H9 (cell line): ENCODE measurements around the gene CHN2. TPM values are rescaled to one million over a fixed set of nuclear protein-coding genes. Genes with fewer than 3 reads are reported as not detected.

Experiments
- DNase-seq: peaks from one replicate; pipeline ENCODE4 v3.0.0-alpha.2; 2017
- H2AFZ ChIP-seq: one replicate; pipeline ENCODE4 v1.6.1; 2013; ENCODE audit warnings: mild to moderate bottlenecking, low read length, control low read depth, moderate library complexity
- H2AK5ac ChIP-seq: 2 replicates; pipeline ENCODE4 v1.6.1; 2013; ENCODE audit warnings: low read length, control low read depth, mixed read lengths; ENCODE audit not compliant: insufficient read length
- H2BK120ac ChIP-seq: one replicate; pipeline ENCODE4 v1.6.1; 2013; ENCODE audit warnings: low read depth, mild to moderate bottlenecking, low read length, control low read depth, inconsistent platforms; ENCODE audit not compliant: poor library complexity, severe bottlenecking
- H2BK12ac ChIP-seq: 2 replicates; pipeline ENCODE4 v1.6.1; 2013; ENCODE audit warnings: low read length, control low read depth, mixed read lengths, low read depth; ENCODE audit not compliant: insufficient read length
- H2BK15ac ChIP-seq: 2 replicates; pipeline ENCODE4 v1.6.1; 2013; ENCODE audit warnings: low read depth, low read length, control low read depth
- H2BK20ac ChIP-seq: one replicate; pipeline ENCODE4 v1.6.1; 2013; ENCODE audit warnings: low read depth, mild to moderate bottlenecking, low read length, control low read depth, inconsistent platforms; ENCODE audit not compliant: poor library complexity, severe bottlenecking
- H2BK5ac ChIP-seq: 2 replicates; pipeline ENCODE4 v1.6.1; 2013; ENCODE audit warnings: low read length, control low read depth, mixed read lengths; ENCODE audit not compliant: insufficient read length
- H3K14ac ChIP-seq: 2 replicates; pipeline ENCODE4 v1.6.1; 2013; ENCODE audit warnings: low read length, control low read depth; ENCODE audit not compliant: insufficient read depth
- H3K18ac ChIP-seq: 2 replicates; pipeline ENCODE4 v1.6.1; 2013; ENCODE audit warnings: low read depth, mild to moderate bottlenecking, mixed read lengths, low read length, control low read depth; ENCODE audit not compliant: insufficient read length
- H3K23ac ChIP-seq: 2 replicates; pipeline ENCODE4 v1.6.1; 2013; ENCODE audit warnings: low read length, control low read depth, mixed read lengths, low read depth; ENCODE audit not compliant: insufficient read length
- H3K23me2 ChIP-seq: 2 replicates; pipeline ENCODE4 v1.6.1; 2013; ENCODE audit warnings: low read depth, mild to moderate bottlenecking, mixed read lengths, low read length, control low read depth; ENCODE audit not compliant: insufficient read length, poor library complexity, severe bottlenecking
- H3K27ac ChIP-seq: 2 replicates; pipeline ENCODE4 v1.5.1; 2013; ENCODE audit warnings: low read length, control low read depth, mixed read lengths, low read depth; ENCODE audit not compliant: insufficient read length
- H3K27me3 ChIP-seq: 2 replicates; pipeline ENCODE4 v1.6.1; 2013; ENCODE audit warnings: low read length, control low read depth, inconsistent platforms; ENCODE audit not compliant: insufficient read depth
- H3K4ac ChIP-seq: 2 replicates; pipeline ENCODE4 v1.6.1; 2013; ENCODE audit warnings: low read depth, mild to moderate bottlenecking, control low read depth, inconsistent platforms, low read length, moderate library complexity
- H3K4me1 ChIP-seq: 2 replicates; pipeline ENCODE4 v1.6.1; 2013; ENCODE audit warnings: low read length, control low read depth, inconsistent platforms; ENCODE audit not compliant: insufficient read depth
- H3K4me2 ChIP-seq: 2 replicates; pipeline ENCODE4 v1.6.1; 2013; ENCODE audit warnings: low read length, control low read depth, mixed read lengths; ENCODE audit not compliant: insufficient read length, insufficient read depth
- H3K56ac ChIP-seq: 2 replicates; pipeline ENCODE4 v1.6.1; 2013; ENCODE audit warnings: low read depth, mild to moderate bottlenecking, mixed read lengths, low read length, control low read depth; ENCODE audit not compliant: insufficient read length
- H3K79me1 ChIP-seq: 2 replicates; pipeline ENCODE4 v1.6.1; 2013; ENCODE audit warnings: low read depth, mild to moderate bottlenecking, moderate library complexity, low read length, control low read depth, inconsistent platforms; ENCODE audit not compliant: insufficient read depth, poor library complexity, severe bottlenecking
- H3K79me2 ChIP-seq: 2 replicates; pipeline ENCODE4 v1.6.1; 2013; ENCODE audit warnings: low read length, control low read depth, inconsistent platforms; ENCODE audit not compliant: insufficient read depth
- H3K9ac ChIP-seq: 2 replicates; pipeline ENCODE4 v1.6.1; 2013; ENCODE audit warnings: low read length, control low read depth, mixed read lengths; ENCODE audit not compliant: insufficient read length; ENCODE audit errors: extremely low read depth
- H3K9me3 ChIP-seq: one replicate; pipeline ENCODE4 v1.6.1; 2013; ENCODE audit warnings: low read depth, low read length, inconsistent platforms; ENCODE audit not compliant: control insufficient read depth
- H3T11ph ChIP-seq: one replicate; pipeline ENCODE4 v1.6.1; 2013; ENCODE audit warnings: mild to moderate bottlenecking, low read length, control low read depth, inconsistent platforms
- H4K20me1 ChIP-seq: one replicate; pipeline ENCODE4 v1.6.1; 2013; ENCODE audit not compliant: control insufficient read depth, insufficient read length, insufficient read depth
- H4K5ac ChIP-seq: 2 replicates; pipeline ENCODE4 v1.6.1; 2013; ENCODE audit warnings: low read depth, mild to moderate bottlenecking, mixed read lengths, low read length, control low read depth; ENCODE audit not compliant: insufficient read length
- H4K8ac ChIP-seq: replicated peaks from 2 replicates; pipeline ENCODE4 v1.6.1; 2013; ENCODE audit warnings: low read length, control low read depth, mixed read lengths, low read depth; ENCODE audit not compliant: insufficient read length
- H4K91ac ChIP-seq: 2 replicates; pipeline ENCODE4 v1.6.1; 2013; ENCODE audit warnings: low read depth, mild to moderate bottlenecking, moderate library complexity, mixed read lengths, low read length, control low read depth; ENCODE audit not compliant: insufficient read length
- H3K27ac Mint-ChIP-seq, 3 experiments: 2 replicates in 2 of 3; 3 replicates in 1 of 3; pipeline ENCODE4 v1.8.0; 2020 to 2021; ENCODE audit warnings: mixed read lengths in 3 of 3, mild to moderate bottlenecking in 1 of 3, moderate library complexity in 1 of 3
- H3K27me3 Mint-ChIP-seq: 2 replicates; pipeline ENCODE4 v1.8.0; 2021; ENCODE audit warnings: low read depth, mild to moderate bottlenecking, moderate library complexity, mixed read lengths
- H3K36me3 Mint-ChIP-seq, 3 experiments: 2 replicates in 2 of 3; 3 replicates in 1 of 3; pipeline ENCODE4 v1.8.0; 2020 to 2021; ENCODE audit warnings: low read depth in 3 of 3, mixed read lengths in 3 of 3; ENCODE audit not compliant: insufficient read depth in 1 of 3
- H3K4me1 Mint-ChIP-seq, 2 experiments: 2 replicates each; pipeline ENCODE4 v1.8.0; 2020; ENCODE audit warnings: mixed read lengths in 2 of 2
- H3K4me3 Mint-ChIP-seq, 2 experiments: 2 replicates in 1 of 2; 3 replicates in 1 of 2; pipeline ENCODE4 v1.8.0; 2020 to 2021; ENCODE audit warnings: mild to moderate bottlenecking in 2 of 2, mixed read lengths in 2 of 2, moderate library complexity in 1 of 2
- H3K9me3 Mint-ChIP-seq, 2 experiments: 2 replicates in 1 of 2; 3 replicates in 1 of 2; pipeline ENCODE4 v1.8.0; 2020; ENCODE audit warnings: mild to moderate bottlenecking in 2 of 2, mixed read lengths in 2 of 2, moderate library complexity in 1 of 2
- WGBS: extraction: QIAGEN DNeasy Blood & Tissue Kit; methylation state at CpG from one replicate; pipeline ENCODE4 v1.1.7; 2013; ENCODE audit warnings: missing lambda C conversion rate, low lambda C conversion rate, mixed read lengths; ENCODE audit not compliant: insufficient read length; ENCODE audit errors: extremely low coverage; 5-methylcytosine and 5-hydroxymethylcytosine counted together
- total RNA-seq: library from RNA; stranded (reverse); gene quantifications from 2 replicates; pipeline ENCODE4 v1.2.1, GENCODE V29; 2021
- TF ChIP-seq, protein P1 (sequence below): fragments of 200-600 bp; sonication (generic); conservative IDR thresholded peaks from 3 replicates; pipeline ENCODE4 v1.8.0; 2021; ENCODE audit warnings: antibody characterized with exemption, mild to moderate bottlenecking

Gene CHN2
- total RNA-seq, 1 experiment from 2014 or later = 3.3 TPM

DNA sequence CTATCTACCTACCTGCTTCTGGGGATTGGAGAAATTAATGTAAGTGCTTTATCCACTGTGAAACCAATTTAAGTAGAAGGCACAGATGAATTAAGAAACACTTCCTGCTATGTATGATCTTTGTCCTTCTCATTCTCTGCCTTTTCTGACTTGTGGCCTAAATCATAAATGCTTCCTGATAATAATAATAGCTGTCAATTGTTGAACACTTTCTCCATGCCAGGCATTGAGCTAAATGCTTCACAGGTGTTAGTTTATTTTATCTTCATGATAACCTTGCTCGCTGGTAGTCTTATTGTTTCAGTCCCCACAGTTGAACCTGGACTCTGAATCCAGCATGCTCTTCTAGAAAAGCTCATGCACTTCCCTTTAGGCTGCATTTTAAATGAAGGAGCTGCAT, 75.4 kb downstream of the CHN2 start:
- Histone ChIP-seq H3K79me2 (no peaks in the 10 kb centered on the region), H3K14ac (no peak overlapping the region), H3K27me3 (no peaks in the 10 kb centered on the region), H3K9ac (no peak overlapping the region), H4K91ac (no peak overlapping the region), H4K20me1 (no peaks in the 10 kb centered on the region), H2AK5ac (no peak overlapping the region), H4K5ac (no peak overlapping the region), H3K18ac (no peak overlapping the region), H3K4me1 (peaks cover 2% of the 10 kb centered on the region; the same call in 1 of the 2 replicates), H3K23ac (no peak overlapping the region), H3K9me3 (no peaks in the 10 kb centered on the region), H2AFZ (no peak overlapping the region), H2BK5ac (no peak overlapping the region), H3T11ph (no peak overlapping the region), H2BK20ac (no peak overlapping the region), H2BK15ac (no peak overlapping the region), H4K8ac (no peak overlapping the region), H2BK12ac (no peak overlapping the region), H3K23me2 (no peaks in the 10 kb centered on the region), H3K4me2 (no peak overlapping the region), H3K79me1 (no peaks in the 10 kb centered on the region), H3K27ac (no peak overlapping the region), H3K56ac (no peak overlapping the region), H3K4ac (no peak overlapping the region), H2BK120ac (no peak overlapping the region)
- H3K4me1 Mint-ChIP-seq = peaks cover 36 to 39% of the 10 kb centered on the region in 2 experiments
- H3K4me3 Mint-ChIP-seq = no peak overlapping the region
- H3K27ac Mint-ChIP-seq = no peak overlapping the region
- no peaks in the 10 kb centered on the region for H3K27me3 Mint-ChIP-seq
- TF ChIP-seq, protein P1, sequence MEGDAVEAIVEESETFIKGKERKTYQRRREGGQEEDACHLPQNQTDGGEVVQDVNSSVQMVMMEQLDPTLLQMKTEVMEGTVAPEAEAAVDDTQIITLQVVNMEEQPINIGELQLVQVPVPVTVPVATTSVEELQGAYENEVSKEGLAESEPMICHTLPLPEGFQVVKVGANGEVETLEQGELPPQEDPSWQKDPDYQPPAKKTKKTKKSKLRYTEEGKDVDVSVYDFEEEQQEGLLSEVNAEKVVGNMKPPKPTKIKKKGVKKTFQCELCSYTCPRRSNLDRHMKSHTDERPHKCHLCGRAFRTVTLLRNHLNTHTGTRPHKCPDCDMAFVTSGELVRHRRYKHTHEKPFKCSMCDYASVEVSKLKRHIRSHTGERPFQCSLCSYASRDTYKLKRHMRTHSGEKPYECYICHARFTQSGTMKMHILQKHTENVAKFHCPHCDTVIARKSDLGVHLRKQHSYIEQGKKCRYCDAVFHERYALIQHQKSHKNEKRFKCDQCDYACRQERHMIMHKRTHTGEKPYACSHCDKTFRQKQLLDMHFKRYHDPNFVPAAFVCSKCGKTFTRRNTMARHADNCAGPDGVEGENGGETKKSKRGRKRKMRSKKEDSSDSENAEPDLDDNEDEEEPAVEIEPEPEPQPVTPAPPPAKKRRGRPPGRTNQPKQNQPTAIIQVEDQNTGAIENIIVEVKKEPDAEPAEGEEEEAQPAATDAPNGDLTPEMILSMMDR = no peak
- peaks cover 3 to 4% of the 10 kb centered on the region in 2 experiments; a peak in 4 of 5 replicates for H3K9me3 Mint-ChIP-seq
- no CpG with 5 or more reads among the region's 1 CpG for WGBS
- H3K36me3 Mint-ChIP-seq = peaks cover 0 to 5% (median 0%) of the 10 kb centered on the region in 3 experiments; a peak in 2 of 7 replicates
- no peak for DNase-seq
